HepG2 (cell line): ENCODE results near the gene PRCD. TPM values are rescaled to one million over a fixed set of nuclear protein-coding genes. Genes with fewer than 3 reads are reported as not detected.
A peak's percentile ranks its signal among the peaks of the same experiment; 100 is the strongest.

Experiments used
- ARNTL ChIP-seq: sonication (generic); formaldehyde crosslinking; IDR thresholded peaks from 2 replicates; pipeline ENCODE4 v1.4.0; 2020; ENCODE audit warnings: mild to moderate bottlenecking, missing genetic modification reagents
- DBP ChIP-seq: sonication (generic); formaldehyde crosslinking; IDR thresholded peaks from 2 replicates; pipeline ENCODE4 v1.4.0; 2020; ENCODE audit warnings: missing genetic modification reagents; ENCODE audit errors: not compliant biosample characterization
- DR1 ChIP-seq: sonication (generic); formaldehyde crosslinking; IDR thresholded peaks from 2 replicates; pipeline ENCODE4 v1.8.0; 2021; ENCODE audit warnings: mild to moderate bottlenecking, missing genetic modification reagents, inconsistent platforms
- FLYWCH1 ChIP-seq: sonication (generic); formaldehyde crosslinking; IDR thresholded peaks from 2 replicates; pipeline ENCODE4 v1.8.1; 2023; ENCODE audit warnings: mild to moderate bottlenecking, missing genetic modification reagents
- FOSL2 ChIP-seq: sonication (generic); formaldehyde crosslinking; IDR thresholded peaks from 2 replicates; pipeline ENCODE4 v1.4.0; 2020; ENCODE audit warnings: missing genetic modification reagents
- NRL ChIP-seq: sonication (generic); formaldehyde crosslinking; IDR thresholded peaks from 2 replicates; pipeline ENCODE4 v1.5.0; 2020; ENCODE audit warnings: missing genetic modification reagents, mild to moderate bottlenecking, moderate library complexity, borderline replicate concordance
- RFXAP ChIP-seq: sonication (generic); formaldehyde crosslinking; IDR thresholded peaks from 2 replicates; pipeline ENCODE4 v1.4.0; 2020; ENCODE audit warnings: missing genetic modification reagents, borderline replicate concordance
- SNAI1 ChIP-seq: sonication (generic); formaldehyde crosslinking; IDR thresholded peaks from 2 replicates; pipeline ENCODE4 v1.5.0; 2020; ENCODE audit warnings: mild to moderate bottlenecking, missing genetic modification reagents, borderline replicate concordance
- SNAPC2 ChIP-seq: sonication (generic); formaldehyde crosslinking; IDR thresholded peaks from 2 replicates; pipeline ENCODE4 v1.8.1; 2022; ENCODE audit warnings: mild to moderate bottlenecking, missing genetic modification reagents
- UBTF ChIP-seq: sonication (generic); formaldehyde crosslinking; IDR thresholded peaks from 2 replicates; pipeline ENCODE4 v1.4.0; 2020; ENCODE audit warnings: mild to moderate bottlenecking, missing genetic modification reagents
- XRCC5 ChIP-seq: fragments of 200-400 bp; formaldehyde crosslinking; optimal IDR thresholded peaks from 2 replicates; pipeline ENCODE3; 2017; ENCODE audit warnings: mild to moderate bottlenecking, low read length
- ZNF17 ChIP-seq: sonication (generic); formaldehyde crosslinking; IDR thresholded peaks from 2 replicates; pipeline ENCODE4 v1.5.0; 2020; ENCODE audit warnings: mild to moderate bottlenecking, missing genetic modification reagents
- ZNF281 ChIP-seq: sonication (generic); formaldehyde crosslinking; IDR thresholded peaks from 2 replicates; pipeline ENCODE4 v1.4.0; 2020; ENCODE audit warnings: missing genetic modification reagents, borderline replicate concordance
- ZNF564 ChIP-seq: sonication (generic); formaldehyde crosslinking; IDR thresholded peaks from 2 replicates; pipeline ENCODE4 v1.8.1; 2023; ENCODE audit warnings: mild to moderate bottlenecking, missing genetic modification reagents
- ZNF619 ChIP-seq: sonication (generic); formaldehyde crosslinking; IDR thresholded peaks from 2 replicates; pipeline ENCODE4 v1.4.0; 2020; ENCODE audit warnings: mild to moderate bottlenecking, missing genetic modification reagents
- ZNF800 ChIP-seq: sonication (generic); formaldehyde crosslinking; IDR thresholded peaks from 2 replicates; pipeline ENCODE4 v1.4.0; 2020; ENCODE audit warnings: missing genetic modification reagents
- polyA plus RNA-seq, 8 experiments: library from polyadenylated mRNA; depleted of rRNA in 3 of 8; stranded (reverse) in 7 of 8; unstranded in 1 of 8; fragments of >200 nt; fragmentation: Illumina TruSeq in 4 of 8; extraction: Trizol in 4 of 8; gene quantifications; 2 replicates each; pipeline versions ENCODE4 v1.2.1 to v1.2.3, GENCODE V29; 2011 to 2016; ENCODE audit warnings: low read depth in 4 of 8, missing spikeins in 1 of 8, mixed read lengths in 1 of 8; ENCODE audit not compliant: insufficient read depth in 1 of 8
- total RNA-seq, 5 experiments: library from RNA; depleted of rRNA; stranded (reverse); fragments of >200 nt; fragmentation: Illumina TruSeq; extraction: Trizol; gene quantifications; 2 replicates each; pipeline ENCODE4 v1.2.3, GENCODE V29; 2016; ENCODE audit warnings: low read depth in 1 of 5
- TF ChIP-seq, protein P1 (sequence below): sonication (generic); formaldehyde crosslinking; IDR thresholded peaks from 2 replicates; pipeline ENCODE4 v1.4.0; 2020; ENCODE audit warnings: mild to moderate bottlenecking, missing genetic modification reagents
- TF ChIP-seq, protein P2 (sequence below): IDR thresholded peaks from 2 replicates; pipeline ENCODE4 v1.6.1; 2016; ENCODE audit warnings: missing compliant biosample characterization, missing genetic modification reagents, borderline replicate concordance

PRCD gene
- total and polyA plus RNA-seq, 2 of the 13 experiments (the other 11 are each of a cell fraction or from before 2014, with no cell fraction given) = 0.51 TPM; not detected in 1

- peak; percentile 73; the same call in 1 of the 2 replicates for TF ChIP-seq ZNF281 (CRISPR knock-in tag)
- peak; percentile 36; the same call in 1 of the 2 replicates for TF ChIP-seq NRL (CRISPR knock-in tag)
- TF ChIP-seq, protein P1, sequence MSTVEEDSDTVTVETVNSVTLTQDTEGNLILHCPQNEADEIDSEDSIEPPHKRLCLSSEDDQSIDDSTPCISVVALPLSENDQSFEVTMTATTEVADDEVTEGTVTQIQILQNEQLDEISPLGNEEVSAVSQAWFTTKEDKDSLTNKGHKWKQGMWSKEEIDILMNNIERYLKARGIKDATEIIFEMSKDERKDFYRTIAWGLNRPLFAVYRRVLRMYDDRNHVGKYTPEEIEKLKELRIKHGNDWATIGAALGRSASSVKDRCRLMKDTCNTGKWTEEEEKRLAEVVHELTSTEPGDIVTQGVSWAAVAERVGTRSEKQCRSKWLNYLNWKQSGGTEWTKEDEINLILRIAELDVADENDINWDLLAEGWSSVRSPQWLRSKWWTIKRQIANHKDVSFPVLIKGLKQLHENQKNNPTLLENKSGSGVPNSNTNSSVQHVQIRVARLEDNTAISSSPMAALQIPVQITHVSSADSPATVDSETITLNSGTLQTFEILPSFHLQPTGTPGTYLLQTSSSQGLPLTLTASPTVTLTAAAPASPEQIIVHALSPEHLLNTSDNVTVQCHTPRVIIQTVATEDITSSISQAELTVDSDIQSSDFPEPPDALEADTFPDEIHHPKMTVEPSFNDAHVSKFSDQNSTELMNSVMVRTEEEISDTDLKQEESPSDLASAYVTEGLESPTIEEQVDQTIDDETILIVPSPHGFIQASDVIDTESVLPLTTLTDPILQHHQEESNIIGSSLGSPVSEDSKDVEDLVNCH = no peak
- peak; percentile 64 for TF ChIP-seq XRCC5
- no peak for TF ChIP-seq ZNF17 (CRISPR knock-in tag)
- TF ChIP-seq SNAI1 (CRISPR knock-in tag) = no peak; the same call in none of the 2 replicates
- TF ChIP-seq, protein P2, sequence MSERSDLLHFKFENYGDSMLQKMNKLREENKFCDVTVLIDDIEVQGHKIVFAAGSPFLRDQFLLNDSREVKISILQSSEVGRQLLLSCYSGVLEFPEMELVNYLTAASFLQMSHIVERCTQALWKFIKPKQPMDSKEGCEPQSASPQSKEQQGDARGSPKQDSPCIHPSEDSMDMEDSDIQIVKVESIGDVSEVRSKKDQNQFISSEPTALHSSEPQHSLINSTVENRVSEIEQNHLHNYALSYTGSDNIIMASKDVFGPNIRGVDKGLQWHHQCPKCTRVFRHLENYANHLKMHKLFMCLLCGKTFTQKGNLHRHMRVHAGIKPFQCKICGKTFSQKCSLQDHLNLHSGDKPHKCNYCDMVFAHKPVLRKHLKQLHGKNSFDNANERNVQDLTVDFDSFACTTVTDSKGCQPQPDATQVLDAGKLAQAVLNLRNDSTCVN = peak; percentile 64
- peak; percentile 70; the same call in 1 of the 2 replicates for TF ChIP-seq RFXAP (CRISPR knock-in tag)
- TF ChIP-seq FLYWCH1 = no peak
- no peak for TF ChIP-seq ZNF619 (CRISPR knock-in tag)
- peak; percentile 100 for TF ChIP-seq FOSL2 (CRISPR knock-in tag)
- 0 out of 2 replicates have a peak, but pooled peaks have one; percentile 30 for TF ChIP-seq ARNTL (CRISPR knock-in tag)
- TF ChIP-seq DR1 (CRISPR knock-in tag) = no peak
- TF ChIP-seq UBTF = peak; percentile 62
- TF ChIP-seq ZNF564 (CRISPR knock-in tag) = 0 out of 2 replicates have a peak, but pooled peaks have one; percentile 48
- peak; percentile 57; the same call in 1 of the 2 replicates for TF ChIP-seq SNAPC2 (CRISPR knock-in tag)
- TF ChIP-seq ZNF800 (CRISPR knock-in tag) = no peak
- no peak for TF ChIP-seq DBP (CRISPR knock-in tag)
Measured at GRCh38 chr17:76499267-76499667, 40.6 kb upstream of the PRCD start (continued).
